Activated CD4-positive, alpha-beta T cell treated with anti-CD3 and anti-CD28 coated beads for 1 hour (primary cell): Measurements from ENCODE around the gene PTPRD.

ENCODE experiments used
- DNase-seq: peaks from one replicate; pipeline ENCODE4 v3.0.0-alpha.2; 2020

The PTPRD gene

GRCh38 chr9:8649807-8650206 lies 1963.0 kb downstream of the PTPRD start:
- DNase-seq, result no peak

- DNase-seq, result no peak
Measured at GRCh38 chr9:8649160-8649559, 1963.6 kb downstream of the PTPRD start.

- DNase-seq, result no peak
Measured at GRCh38 chr9:8648271-8648845, 1964.4 kb downstream of the PTPRD start.

- DNase-seq, result no peak
Measured at GRCh38 chr9:8647824-8648223, 1965.0 kb downstream of the PTPRD start.

GRCh38 chr9:8644571-8644970 lies 1968.2 kb downstream of the PTPRD start:
- no peak for DNase-seq

- DNase-seq, result no peak
Measured at GRCh38 chr9:8643896-8644295, 1968.9 kb downstream of the PTPRD start.

- no peak for DNase-seq
Measured at GRCh38 chr9:8643464-8643863, 1969.3 kb downstream of the PTPRD start.

- DNase-seq, result no peak
Measured at GRCh38 chr9:8640761-8641160, 1972.0 kb downstream of the PTPRD start.

GRCh38 chr9:8637626-8638025 lies 1975.2 kb downstream of the PTPRD start:
- no peak for DNase-seq

GRCh38 chr9:8633784-8634183 lies 1979.0 kb downstream of the PTPRD start:
- DNase-seq, result no peak

GRCh38 chr9:8632493-8632892 lies 1980.3 kb downstream of the PTPRD start:
- DNase-seq, result no peak

GRCh38 chr9:8628791-8629190 lies 1984.0 kb downstream of the PTPRD start:
- DNase-seq, result no peak

GRCh38 chr9:8627976-8628679 lies 1984.7 kb downstream of the PTPRD start:
- DNase-seq, result no peak

- DNase-seq, result no peak
Measured at GRCh38 chr9:8622871-8623270, 1989.9 kb downstream of the PTPRD start.

- DNase-seq, result no peak
Measured at GRCh38 chr9:8622222-8622802, 1990.5 kb downstream of the PTPRD start.

GRCh38 chr9:8621416-8621815 lies 1991.4 kb downstream of the PTPRD start:
- DNase-seq, result no peak

- DNase-seq, result no peak
Measured at GRCh38 chr9:8616414-8616813, 1996.4 kb downstream of the PTPRD start.

GRCh38 chr9:8614926-8615440 lies 1997.8 kb downstream of the PTPRD start:
- DNase-seq, result no peak

GRCh38 chr9:8613346-8613825 lies 1999.4 kb downstream of the PTPRD start:
- no peak for DNase-seq

GRCh38 chr9:8611153-8611552 lies 2001.6 kb downstream of the PTPRD start:
- DNase-seq, result no peak

GRCh38 chr9:8610256-8610655 lies 2002.5 kb downstream of the PTPRD start:
- DNase-seq, result no peak

GRCh38 chr9:8605096-8605495 lies 2007.7 kb downstream of the PTPRD start:
- DNase-seq, result no peak

- DNase-seq, result no peak
Measured at GRCh38 chr9:8604201-8604600, 2008.6 kb downstream of the PTPRD start.
